Naive thymus-derived CD4-positive, alpha-beta T cell (primary cell): ENCODE measurements around the gene ADGRD1. TPM values are rescaled to one million over a fixed set of nuclear protein-coding genes. Genes with fewer than 3 reads are reported as not detected.
A peak's percentile ranks its signal among the peaks of the same experiment; 100 is the strongest.

ENCODE experiments used
- ATAC-seq: fragments of 150-1000 bp; cut with Tn5 transposase; 2 replicates; pipeline ENCODE4 v1.10.0; 2021; ENCODE audit warnings: mild to moderate bottlenecking, moderate library complexity
- CTCF ChIA-PET: fragments of 350-600 bp; sonication (Branson Sonifier 250); formaldehyde crosslinking; loops from one replicate; lab custom pipeline; 2021; ENCODE audit warnings: antibody characterized with exemption; lab: Charles Lee
- POLR2A ChIA-PET: fragments of 350-600 bp; sonication (Branson Sonifier 250); formaldehyde crosslinking; loops from one replicate; lab custom pipeline; 2021; ENCODE audit warnings: antibody characterized with exemption, inconsistent platforms; lab: Charles Lee
- DNase-seq, 9 donors: peaks; one replicate each; pipeline versions ENCODE4 v3.0.0 to v3.0.0-alpha.2; 2020 to 2022; ENCODE audit warnings: mixed read lengths in 1 of 9
- H3K27ac ChIP-seq: one replicate; pipeline ENCODE4 v1.7.0; 2013; ENCODE audit warnings: mild to moderate bottlenecking, low read depth, low read length, moderate library complexity
- H3K27me3 ChIP-seq, 2 donors: one replicate each; pipeline ENCODE4 v1.7.0; 2013; ENCODE audit warnings: low read length in 2 of 2, mild to moderate bottlenecking in 2 of 2, moderate library complexity in 2 of 2; ENCODE audit not compliant: control insufficient read depth in 2 of 2, insufficient read depth in 2 of 2
- H3K36me3 ChIP-seq, 3 experiments: 1 replicate in 2 of 3; 2 replicates in 1 of 3; pipeline ENCODE4 v1.7.0; 2013; ENCODE audit warnings: low read length in 3 of 3, mild to moderate bottlenecking in 3 of 3, moderate library complexity in 1 of 3; ENCODE audit not compliant: insufficient read depth in 3 of 3, control insufficient read depth in 2 of 3
- H3K4me1 ChIP-seq, 2 donors: one replicate each; pipeline ENCODE4 v1.7.0; 2013; ENCODE audit warnings: low read length in 2 of 2, mild to moderate bottlenecking in 2 of 2, moderate library complexity in 1 of 2; ENCODE audit not compliant: control insufficient read depth in 2 of 2, insufficient read depth in 2 of 2
- H3K4me3 ChIP-seq: 2 replicates; pipeline ENCODE4 v1.7.0; 2013; ENCODE audit warnings: mild to moderate bottlenecking, low read length
- H3K9me3 ChIP-seq, 3 experiments: 1 replicate in 2 of 3; 2 replicates in 1 of 3; pipeline ENCODE4 v1.7.0; 2013; ENCODE audit warnings: low read length in 3 of 3; ENCODE audit not compliant: control insufficient read depth in 2 of 3
- H3K27ac Mint-ChIP-seq, 9 donors: one replicate each; pipeline ENCODE4 v1.8.0; 2020 to 2022; ENCODE audit warnings: mixed read lengths in 9 of 9, mild to moderate bottlenecking in 8 of 9, moderate library complexity in 5 of 9, inconsistent platforms in 2 of 9
- H3K27me3 Mint-ChIP-seq, 5 donors: one replicate each; pipeline ENCODE4 v1.8.0; 2021 to 2022; ENCODE audit warnings: mixed read lengths in 5 of 5, mild to moderate bottlenecking in 1 of 5
- H3K36me3 Mint-ChIP-seq, 5 donors: one replicate each; pipeline ENCODE4 v1.8.0; 2020 to 2022; ENCODE audit warnings: mixed read lengths in 5 of 5, mild to moderate bottlenecking in 3 of 5, inconsistent platforms in 1 of 5
- H3K4me1 Mint-ChIP-seq, 7 donors: one replicate each; pipeline ENCODE4 v1.8.0; 2020 to 2022; ENCODE audit warnings: mixed read lengths in 7 of 7, mild to moderate bottlenecking in 3 of 7, inconsistent platforms in 1 of 7
- H3K4me3 Mint-ChIP-seq, 10 donors: one replicate each; pipeline ENCODE4 v1.8.0; 2020 to 2022; ENCODE audit warnings: mild to moderate bottlenecking in 10 of 10, mixed read lengths in 10 of 10, moderate library complexity in 6 of 10, inconsistent platforms in 2 of 10
- H3K9me3 Mint-ChIP-seq, 11 donors: one replicate each; pipeline ENCODE4 v1.8.0; 2020 to 2022; ENCODE audit warnings: mixed read lengths in 11 of 11, mild to moderate bottlenecking in 4 of 11, inconsistent platforms in 1 of 11, moderate library complexity in 1 of 11
- intact Hi-C, 2 donors: fragments of 100-400 bp; cut with micrococcal nuclease; formaldehyde crosslinking; loops; one replicate each; pipeline ENCODE4 v1.15.1; 2023
- polyA plus RNA-seq, 2 donors: library from polyadenylated mRNA; unstranded; fragments of 300-500 nt; fragmentation: Illumina TruSeq; gene quantifications; one replicate each; pipeline ENCODE4 v1.2.3, GENCODE V29; 2021
- total RNA-seq, 6 experiments: library from RNA in 5 of 6; stranded (reverse) in 5 of 6; gene quantifications; 1 replicate in 5 of 6; 2 replicates in 1 of 6; pipeline ENCODE4 v1.2.3 and lab custom pipeline; 2021 to 2026

ADGRD1 gene
- total and polyA plus RNA-seq, 7 experiments from 2014 or later = 0.41 to 11.9 (median 1.6) TPM; not detected in 4

GRCh38 chr12:131082290-131083194, 128.8 kb downstream of the ADGRD1 start:
- no peaks in the 10 kb centered on the region for H3K9me3 ChIP-seq
- DNase-seq (peak in 1 of 9 donors; percentile 7), ATAC-seq (no peak)
- Mint-ChIP-seq H3K4me1 (no peaks in the 10 kb centered on the region), H3K4me3 (no peak overlapping the region), H3K9me3 (peaks cover 0 to 5% (median 0%) of the 10 kb centered on the region in 11 donors), H3K27me3 (peaks cover 0 to 7% (median 4%) of the 10 kb centered on the region in 5 donors), H3K36me3 (no peaks in the 10 kb centered on the region), H3K27ac (no peak overlapping the region)
- ChIA-PET POLR2A (no interaction called here), CTCF (no interaction called here)
- intact Hi-C loops = no loop called here
- no peak overlapping the region for H3K27ac ChIP-seq
- no peaks in the 10 kb centered on the region for H3K4me1 ChIP-seq
- H3K4me3 ChIP-seq = no peak overlapping the region
- H3K36me3 ChIP-seq = no peaks in the 10 kb centered on the region
- no peaks in the 10 kb centered on the region for H3K27me3 ChIP-seq

GRCh38 chr12:131084341-131085011, 130.8 kb downstream of the ADGRD1 start:
- H3K9me3 Mint-ChIP-seq = peaks cover 0 to 5% (median 0%) of the 10 kb centered on the region in 11 donors
- DNase-seq = no peak

DNA sequence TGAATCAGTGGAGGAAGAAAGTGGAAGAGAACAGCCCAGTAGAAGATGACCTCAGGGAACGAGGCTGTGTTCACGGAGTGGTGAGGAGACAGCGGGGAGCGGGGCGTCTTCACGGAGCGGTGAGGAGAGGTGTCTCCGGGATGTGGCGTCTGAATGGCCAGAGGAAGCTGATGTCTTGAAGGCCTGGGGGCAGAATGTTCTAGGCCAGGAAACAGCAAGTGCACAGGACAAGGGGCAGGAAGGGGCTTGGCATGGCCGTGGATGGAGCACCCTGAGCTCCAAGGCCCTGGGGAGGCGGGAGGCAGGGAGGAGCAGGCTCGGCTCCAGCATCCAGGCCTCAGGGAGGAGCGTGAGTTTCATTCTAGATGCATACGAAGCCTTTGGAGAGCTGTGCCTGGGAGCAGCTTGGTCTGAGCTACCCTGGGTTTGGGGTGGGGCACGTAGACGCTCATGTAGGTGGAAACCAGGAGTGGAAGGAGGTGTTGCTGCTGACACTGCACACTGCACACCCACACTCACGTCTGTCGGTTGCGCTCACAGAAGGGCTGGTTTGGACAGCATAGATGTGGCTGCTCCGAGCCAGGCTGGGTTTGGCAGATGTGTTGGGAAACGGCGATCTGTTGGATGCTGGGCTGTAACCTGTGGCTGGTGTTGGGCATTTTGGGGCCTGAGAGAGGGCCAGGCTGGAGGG, 131.6 kb downstream of the ADGRD1 start:
- CTCF ChIA-PET = no interaction called here
- Mint-ChIP-seq H3K27ac (no peak overlapping the region), H3K27me3 (peaks cover 0 to 7% (median 0%) of the 10 kb centered on the region in 5 donors), H3K36me3 (no peaks in the 10 kb centered on the region), H3K4me3 (no peak overlapping the region), H3K4me1 (no peaks in the 10 kb centered on the region), H3K9me3 (peaks cover 0 to 5% (median 0%) of the 10 kb centered on the region in 11 donors)
- no peaks in the 10 kb centered on the region for H3K4me1 ChIP-seq
- H3K27me3 ChIP-seq = no peaks in the 10 kb centered on the region
- H3K9me3 ChIP-seq = no peaks in the 10 kb centered on the region
- H3K36me3 ChIP-seq = no peaks in the 10 kb centered on the region
- POLR2A ChIA-PET = no interaction called here
- no peak for ATAC-seq
- H3K27ac ChIP-seq = no peak overlapping the region
- DNase-seq = peak in 1 of 9 donors; percentile 14
- intact Hi-C loops = no loop called here
- H3K4me3 ChIP-seq = no peak overlapping the region

More at GRCh38 chr12:131084341-131085011, 130.8 kb downstream of the ADGRD1 start:
- no peaks in the 10 kb centered on the region for H3K36me3 Mint-ChIP-seq
- intact Hi-C loops = no loop called here
- Histone ChIP-seq H3K9me3 (no peaks in the 10 kb centered on the region), H3K27ac (no peak overlapping the region), H3K4me3 (no peak overlapping the region), H3K36me3 (no peaks in the 10 kb centered on the region), H3K27me3 (no peaks in the 10 kb centered on the region), H3K4me1 (no peaks in the 10 kb centered on the region)
- ChIA-PET CTCF (no interaction called here), POLR2A (no interaction called here)
- ATAC-seq = no peak
- no peak overlapping the region for H3K4me3 Mint-ChIP-seq
- no peaks in the 10 kb centered on the region for H3K4me1 Mint-ChIP-seq
- no peak overlapping the region for H3K27ac Mint-ChIP-seq
- H3K27me3 Mint-ChIP-seq = peaks cover 0 to 7% (median 0%) of the 10 kb centered on the region in 5 donors

- ChIA-PET CTCF (no interaction called here), POLR2A (no interaction called here)
- Mint-ChIP-seq H3K9me3 (peaks cover 0 to 5% (median 0%) of the 10 kb centered on the region in 11 donors), H3K27ac (no peak overlapping the region), H3K27me3 (peaks cover 0 to 7% (median 0%) of the 10 kb centered on the region in 5 donors), H3K36me3 (no peaks in the 10 kb centered on the region), H3K4me3 (no peak overlapping the region), H3K4me1 (no peaks in the 10 kb centered on the region)
- Histone ChIP-seq H3K27ac (no peak overlapping the region), H3K4me3 (no peak overlapping the region), H3K4me1 (no peaks in the 10 kb centered on the region), H3K9me3 (no peaks in the 10 kb centered on the region), H3K27me3 (no peaks in the 10 kb centered on the region), H3K36me3 (no peaks in the 10 kb centered on the region)
- DNase-seq = peak in 1 of 9 donors; percentile 10
- intact Hi-C loops = no loop called here
- no peak for ATAC-seq
Measured at GRCh38 chr12:131085816-131086591, 132.3 kb downstream of the ADGRD1 start.

GRCh38 chr12:131087302-131087818, 133.7 kb downstream of the ADGRD1 start:
- Mint-ChIP-seq H3K4me1 (peaks cover 0 to 6% (median 0%) of the 10 kb centered on the region in 7 donors), H3K27me3 (peaks cover 0 to 7% (median 0%) of the 10 kb centered on the region in 5 donors), H3K4me3 (no peak overlapping the region), H3K9me3 (peaks cover 0 to 3% (median 0%) of the 10 kb centered on the region in 11 donors), H3K36me3 (no peaks in the 10 kb centered on the region), H3K27ac (no peak overlapping the region)
- CTCF ChIA-PET = no interaction called here
- Histone ChIP-seq H3K27me3 (no peaks in the 10 kb centered on the region), H3K4me1 (no peaks in the 10 kb centered on the region), H3K9me3 (no peaks in the 10 kb centered on the region), H3K4me3 (no peak overlapping the region), H3K27ac (no peak overlapping the region), H3K36me3 (no peaks in the 10 kb centered on the region)
- no peak for ATAC-seq
- POLR2A ChIA-PET = no interaction called here
- intact Hi-C loops = no loop called here
- DNase-seq = no peak
